Thoracic aorta endothelial cell (primary cell): ENCODE measurements around the gene MPV17L2. TPM values are rescaled to one million over a fixed set of nuclear protein-coding genes. Genes with fewer than 3 reads are reported as not detected.

Experiments
- small RNA-seq: library from RNA; depleted of rRNA; stranded (forward); fragments of <200 nt; gene quantifications from one replicate; pipeline ENCODE3, GENCODE V24; 2012
- total RNA-seq: library from RNA; depleted of rRNA; stranded (reverse); fragments of >200 nt; gene quantifications from 2 replicates; pipeline ENCODE4 v1.2.3, GENCODE V29; 2012

MPV17L2 gene
- 11.0 and 11.7 TPM in 2 replicates for total RNA-seq

DNA sequence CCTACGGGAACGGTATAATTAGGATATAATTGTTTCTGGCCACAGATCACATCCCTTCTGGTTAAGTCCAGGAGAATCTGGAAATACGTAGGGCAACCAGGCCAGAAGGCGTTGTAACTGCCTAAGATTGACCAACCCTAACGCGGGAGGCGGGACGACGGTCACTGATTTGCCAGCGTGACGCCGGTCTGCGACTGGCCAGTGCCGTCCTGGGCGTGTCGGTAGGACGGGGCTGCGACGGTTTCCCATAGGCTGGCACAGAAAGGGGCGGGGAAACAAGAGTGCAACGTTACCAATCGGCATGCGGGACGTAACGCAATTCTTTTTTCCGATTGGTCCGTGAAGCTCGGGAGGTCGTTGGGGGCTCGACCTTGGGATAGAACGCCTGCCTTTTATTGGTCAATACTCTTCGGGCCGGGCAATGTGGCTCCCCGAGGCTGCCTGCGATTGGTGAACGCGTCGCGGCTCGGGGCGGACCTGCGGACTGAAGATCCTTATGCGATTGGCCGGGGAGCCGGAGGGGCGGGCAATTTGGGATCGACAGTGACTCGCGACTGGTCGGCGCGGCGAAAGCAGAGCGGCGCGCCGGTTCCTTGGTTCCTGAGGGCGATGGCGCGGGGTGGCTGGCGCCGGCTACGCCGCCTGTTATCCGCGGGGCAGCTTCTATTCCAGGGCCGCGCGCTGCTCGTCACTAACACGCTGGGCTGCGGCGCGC is at the start of gene MPV17L2:
TSS of gene MPV17L2 (plus strand) at position 546 of the 715 bp plus-strand sequence. CDS start at position 610, 64 bp downstream.

GRCh38 chr19:18152817-18153555 is 40.0 kb upstream of the MPV17L2 start, which contains the start of gene PIK3R2:
Gene PIK3R2, plus strand, starts transcription at chr19:18153163. Its CDS starts 2,717 bp downstream, at chr19:18155880.

GRCh38 chr19:18173572-18174288 is 19.3 kb upstream of the MPV17L2 start, which contains the start of gene IFI30:
Gene IFI30, plus strand, starts transcription at chr19:18173813. Its CDS starts 29 bp downstream, at chr19:18173842.

DNA sequence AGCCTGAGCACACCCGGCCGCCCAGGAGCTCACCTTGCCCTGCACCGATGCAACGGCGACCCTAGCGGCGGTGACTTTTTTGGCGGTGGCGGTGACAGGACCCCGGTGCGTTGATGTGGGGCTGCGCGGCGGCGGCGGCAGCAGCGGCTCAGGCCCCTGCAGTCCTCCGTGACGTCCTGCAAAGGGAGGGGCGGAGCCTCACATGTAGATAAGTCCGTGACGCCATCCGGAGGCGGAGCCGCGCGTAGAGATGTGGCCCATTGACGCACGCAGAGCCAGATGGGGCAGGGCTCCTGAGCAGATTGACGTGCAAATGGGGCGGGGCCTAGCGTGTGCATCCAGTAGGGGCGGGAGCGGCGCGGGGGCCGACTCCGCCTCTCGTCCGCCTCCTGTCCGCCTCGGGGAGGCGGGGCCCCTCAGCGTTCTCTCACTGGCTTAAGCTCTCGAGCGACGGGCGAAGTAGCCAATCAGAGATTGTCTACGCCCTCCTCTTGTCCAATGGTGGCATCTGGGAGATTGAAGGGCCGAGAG is 10.9 kb downstream of the MPV17L2 start, which contains the start of gene RAB3A:
TSS of gene RAB3A (minus strand) at position 180 of the 531 bp plus-strand sequence. CDS start 1,302 bp downstream, outside the sequence.

DNA sequence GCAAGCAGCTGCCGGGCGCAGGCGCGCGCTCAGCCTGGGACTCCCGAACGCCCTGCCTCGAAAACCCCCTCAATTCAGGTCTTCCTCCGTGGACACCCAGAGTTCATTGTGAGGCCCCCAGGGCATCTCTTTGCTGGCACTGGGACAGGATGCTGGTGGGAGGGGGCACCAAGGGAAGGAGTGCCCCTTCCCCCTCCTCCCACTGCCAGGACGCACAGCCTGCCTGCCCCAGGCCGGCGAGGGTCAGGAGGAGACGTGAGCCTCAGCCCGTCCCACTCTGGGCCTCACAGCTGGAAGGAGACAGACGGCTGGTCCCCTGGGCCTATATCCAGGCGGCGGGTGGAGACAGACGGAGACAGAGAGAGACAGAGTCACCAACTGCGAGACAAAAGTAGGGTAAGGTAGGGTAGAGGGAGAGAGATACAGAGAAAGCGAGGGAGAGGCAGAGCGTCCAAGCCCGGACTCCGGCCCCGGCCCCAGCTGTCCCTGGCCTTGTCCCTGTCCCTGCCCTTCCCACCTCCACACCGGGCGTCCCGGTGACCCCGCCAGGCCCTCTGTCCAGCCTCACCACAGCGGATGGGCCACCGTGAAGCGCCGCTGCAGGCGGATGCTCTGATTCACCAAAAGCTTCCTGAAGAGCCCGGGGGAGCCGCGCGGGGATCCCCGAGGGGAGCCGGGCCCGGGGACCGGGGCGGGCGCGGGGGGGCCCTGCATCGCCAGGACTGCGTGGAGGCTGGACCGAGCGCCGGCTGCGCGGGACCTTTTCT is 32.9 kb downstream of the MPV17L2 start, which contains the start of gene PDE4C:
TSS of gene PDE4C (minus strand) at position 737 of the 767 bp plus-strand sequence. CDS start at position 714, 23 bp downstream.

Small RNA genes lying within 50 kb of the gene (small RNA-seq; reads per million reads assigned to genes)
- gene IFI30, result not detected

Other genes starting within 250 kb of the MPV17L2 start
- gene KCNN1, start 226.1 kb upstream of the MPV17L2 start, total RNA-seq, result 0.27 TPM in 1 of 2 replicates, not detected in the other
- 7.4 and 8.8 TPM in 2 replicates for gene ARRDC2, start 185.0 kb upstream of the MPV17L2 start, total RNA-seq
- not detected in 2 replicates for gene IL12RB1, start 106.3 kb upstream of the MPV17L2 start, total RNA-seq
- gene MAST3, start 95.4 kb upstream of the MPV17L2 start, total RNA-seq, result 1.2 and 1.4 TPM in 2 replicates
- 6.8 and 7.5 TPM in 2 replicates for gene PIK3R2, start 40.1 kb upstream of the MPV17L2 start, total RNA-seq
- gene IFI30, start 19.4 kb upstream of the MPV17L2 start, total RNA-seq, result 0.93 and 1.5 TPM in 2 replicates
- gene RAB3A, start 10.8 kb downstream of the MPV17L2 start, total RNA-seq, result 0.27 and 0.65 TPM in 2 replicates
- gene PDE4C, start 33.2 kb downstream of the MPV17L2 start, total RNA-seq, result 0.13 and 0.57 TPM in 2 replicates
- 0.22 and 0.40 TPM in 2 replicates for gene IQCN, start 81.2 kb downstream of the MPV17L2 start, total RNA-seq
- gene JUND, start 88.4 kb downstream of the MPV17L2 start, total RNA-seq, result 43.2 and 44.9 TPM in 2 replicates
- 115 and 138 TPM in 2 replicates for gene LSM4, start 129.9 kb downstream of the MPV17L2 start, total RNA-seq
- gene PGPEP1, start 147.4 kb downstream of the MPV17L2 start, total RNA-seq, result 18.5 and 22.5 TPM in 2 replicates
- 103 and 114 TPM in 2 replicates for gene GDF15, start 192.9 kb downstream of the MPV17L2 start, total RNA-seq
- not detected in 2 replicates for gene LRRC25, start 204.4 kb downstream of the MPV17L2 start, total RNA-seq
- 82.0 and 110 TPM in 2 replicates for gene SSBP4, start 226.2 kb downstream of the MPV17L2 start, total RNA-seq
- gene ISYNA1, start 244.9 kb downstream of the MPV17L2 start, total RNA-seq, result 24.1 and 24.6 TPM in 2 replicates